ENCODE data around the gene PCDHGA9. TPM values are rescaled to one million over a fixed set of nuclear protein-coding genes. Genes with fewer than 3 reads are reported as not detected.

The PCDHGA9 gene
- total and polyA plus RNA-seq, 9 of the 15 experiments (the other 6 are each of a cell fraction or from before 2014, with no cell fraction given) = 0.03 to 0.18 (median 0.11) TPM; not detected in 2

DNA sequence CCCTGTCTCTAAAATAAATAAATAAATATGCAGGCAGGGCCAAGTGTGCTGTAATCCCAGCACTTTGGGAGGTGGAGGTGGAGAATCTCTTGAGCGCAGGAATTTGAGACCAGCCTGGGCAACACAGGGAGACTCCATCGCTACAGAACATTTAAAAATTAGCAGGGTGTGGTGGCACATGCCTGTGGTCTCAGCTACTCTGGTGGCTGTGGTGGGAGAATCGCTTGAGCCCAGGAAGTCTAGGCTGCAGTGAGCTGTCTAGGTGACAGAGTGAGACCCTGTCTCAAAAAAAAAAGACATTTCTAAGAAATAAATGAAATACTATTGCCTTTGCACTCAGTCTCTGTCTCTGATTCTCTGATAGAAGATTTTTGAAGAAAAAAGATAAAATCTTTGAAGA is 9.0 kb downstream of the PCDHGA9 start:
- no peak overlapping the region for H3K4me2 ChIP-seq (ENCODE audit: insufficient read depth, low read length)
- FAIRE-seq (no peak), ATAC-seq (no peak), DNase-seq (ENCODE audit: extremely low read depth in 1 of 4, low spot score in 3 of 4) (no peak)
- peaks cover 7 to 33% of the 10 kb centered on the region in 2 experiments; a peak in 4 of 5 replicates for H3K27me3 ChIP-seq (ENCODE audit: control insufficient read depth in 2 of 2, insufficient read depth in 2 of 2, low read length in 2 of 2)
- ChIA-PET CTCF (ENCODE audit: low intra/inter-chr PET ratio) (interaction anchor here (1.4 kb wide), 1 partner anchor 113 kb away, joined by 3 read pairs; no protein-coding TSS in a partner anchor), POLR2A (no interaction called here)
- H3K4me1 ChIP-seq (replicated peaks in 1 of 2; ENCODE audit: control insufficient read depth in 2 of 2, insufficient read depth in 2 of 2, low read length in 2 of 2) = peaks cover 0 to 25% of the 10 kb centered on the region in 2 experiments; a peak in 2 of 5 replicates
- H2AFZ ChIP-seq (ENCODE audit: low read depth, low read length) = no peak overlapping the region
- H4K20me1 ChIP-seq (replicated peaks; ENCODE audit: control insufficient read depth, insufficient read depth, low read length) = no peaks in the 10 kb centered on the region
- H3K36me3 ChIP-seq (ENCODE audit: control insufficient read depth, insufficient read depth, low read length) = no peaks in the 10 kb centered on the region
- no peak overlapping the region for H3K9ac ChIP-seq (ENCODE audit: insufficient read depth in 1 of 2, low read depth in 2 of 2, low read length in 2 of 2)
- H3K27ac ChIP-seq (ENCODE audit: extremely low read depth, low read depth, low read length) = no peak overlapping the region
- no peaks in the 10 kb centered on the region; the same call in 1 of the 2 replicates for H3K9me3 ChIP-seq (replicated peaks; ENCODE audit: control insufficient read depth, insufficient read depth, low read depth, low read length)
- 0% methylated on average over 3 of the region's 3 CpGs for WGBS (ENCODE audit: insufficient coverage, low coverage, missing lambda C conversion rate)
- in situ Hi-C loops (cut with MboI) (no loop called here), intact Hi-C loops (cut with micrococcal nuclease) (loop anchor here (5.0 kb wide), 1 partner anchor 111 kb away; no protein-coding TSS in a partner anchor)
- no peaks in the 10 kb centered on the region for H3K9me1 ChIP-seq (ENCODE audit: control insufficient read depth, insufficient read depth, low read length)
- no peak for TF ChIP-seq POLR3A (IDR thresholded peaks at IDR 0.05; ENCODE audit: borderline replicate concordance, extremely low read depth, insufficient read depth, insufficient read length)
- TF ChIP-seq ERF (CRISPR knock-in tag; IDR thresholded peaks at IDR 0.05) = no peak
- TF ChIP-seq HDAC3 (IDR thresholded peaks at IDR 0.05; ENCODE audit: borderline replicate concordance, partially characterized antibody) = no peak
- BruUV-seq (replicated peaks) = no TSS peak
- H3K79me2 ChIP-seq (ENCODE audit: control insufficient read depth, insufficient read depth, low read length) = no peaks in the 10 kb centered on the region
- no peak overlapping the region for H3K4me3 ChIP-seq
